ENCODE results near the gene IFNAR2.
"Not testable (repeated sequence)": the region's sequence is repeated elsewhere in the genome, so short reads cannot be mapped to it uniquely, and the experiment has no call there.

The IFNAR2 gene

DNA sequence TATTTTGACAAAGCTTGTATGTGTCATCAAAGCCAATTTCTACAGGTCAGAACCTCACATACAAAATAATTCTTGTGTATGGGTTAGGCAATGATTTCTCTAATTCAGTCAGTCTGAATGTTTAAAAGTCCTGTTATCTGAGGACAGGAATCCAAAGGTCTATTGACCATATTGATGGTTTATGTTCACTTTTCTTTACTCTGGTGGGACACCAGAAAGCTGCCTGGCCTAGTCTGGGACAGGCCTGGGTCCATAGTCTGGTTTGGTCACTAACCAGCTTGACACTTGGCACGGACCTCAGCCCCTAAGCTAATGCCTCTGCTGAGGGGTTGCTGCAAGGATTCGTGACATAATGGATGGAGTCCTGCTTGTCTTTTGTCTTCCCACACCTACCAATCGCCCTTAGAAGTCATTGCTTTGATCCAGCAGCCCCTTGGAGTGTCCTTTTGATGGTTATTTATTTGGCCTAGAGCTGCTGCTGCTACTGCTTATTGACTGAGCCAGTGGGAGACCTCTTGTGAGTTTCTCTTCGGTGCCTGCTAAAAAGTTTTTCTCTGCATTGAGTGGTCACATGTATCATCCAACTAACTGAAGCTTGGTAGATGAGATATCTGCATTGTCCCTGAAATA lies 15.7 kb downstream of the IFNAR2 start:
- DNase-seq, result no peak

DNA sequence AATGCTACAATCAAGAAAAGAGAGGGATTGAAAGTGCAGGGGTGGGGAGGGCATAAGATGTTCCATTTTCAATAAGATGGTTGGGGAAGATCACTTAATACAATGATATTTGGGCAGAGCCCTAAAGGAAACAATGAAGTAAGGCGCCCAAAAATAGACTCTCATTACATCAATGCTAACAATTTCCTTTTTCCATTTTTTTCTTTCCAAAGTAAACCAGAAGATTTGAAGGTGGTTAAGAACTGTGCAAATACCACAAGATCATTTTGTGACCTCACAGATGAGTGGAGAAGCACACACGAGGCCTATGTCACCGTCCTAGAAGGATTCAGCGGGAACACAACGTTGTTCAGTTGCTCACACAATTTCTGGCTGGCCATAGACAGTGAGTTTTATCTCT lies 16.8 kb downstream of the IFNAR2 start:
- no peak for DNase-seq

DNA sequence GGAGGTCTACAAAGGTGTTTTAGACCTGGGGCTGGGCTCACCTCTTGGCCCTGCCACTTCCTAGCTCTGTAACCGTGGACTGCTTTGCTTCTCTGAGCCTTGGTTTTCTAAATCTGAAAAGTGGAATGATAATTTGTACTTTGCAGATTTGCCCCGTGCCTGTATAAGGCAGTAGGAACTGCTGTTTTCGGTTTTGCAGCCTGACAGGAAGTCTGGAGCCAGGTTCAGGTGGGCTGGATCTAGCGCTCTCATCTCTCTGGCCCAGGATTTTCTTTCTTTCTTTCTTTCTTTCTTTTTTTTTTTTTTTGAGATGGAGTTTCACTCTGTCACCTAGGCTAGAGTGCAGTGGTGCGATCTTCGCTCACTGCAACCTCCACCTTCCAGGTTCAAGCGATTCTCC lies 17.2 kb downstream of the IFNAR2 start:
- no peak for DNase-seq

DNA sequence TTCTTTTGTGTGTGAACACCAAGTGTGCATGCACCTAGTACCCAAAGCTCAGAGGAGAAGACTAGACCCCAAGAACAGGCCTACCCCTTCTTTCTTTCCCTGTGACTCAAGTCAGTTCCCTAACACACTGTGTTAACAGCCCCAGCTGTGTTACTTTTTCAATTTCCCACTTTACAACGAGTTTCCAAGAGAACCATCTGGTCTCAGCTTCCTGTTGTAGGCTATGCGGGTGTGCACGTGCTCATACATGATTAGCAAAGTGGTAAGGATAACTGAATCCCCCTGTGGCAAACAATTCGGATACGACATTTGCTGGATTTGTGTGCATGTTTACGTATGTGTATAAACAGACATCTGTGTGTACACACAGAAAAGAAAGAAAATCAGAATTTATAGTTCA lies 17.9 kb downstream of the IFNAR2 start:
- no peak for DNase-seq

DNA sequence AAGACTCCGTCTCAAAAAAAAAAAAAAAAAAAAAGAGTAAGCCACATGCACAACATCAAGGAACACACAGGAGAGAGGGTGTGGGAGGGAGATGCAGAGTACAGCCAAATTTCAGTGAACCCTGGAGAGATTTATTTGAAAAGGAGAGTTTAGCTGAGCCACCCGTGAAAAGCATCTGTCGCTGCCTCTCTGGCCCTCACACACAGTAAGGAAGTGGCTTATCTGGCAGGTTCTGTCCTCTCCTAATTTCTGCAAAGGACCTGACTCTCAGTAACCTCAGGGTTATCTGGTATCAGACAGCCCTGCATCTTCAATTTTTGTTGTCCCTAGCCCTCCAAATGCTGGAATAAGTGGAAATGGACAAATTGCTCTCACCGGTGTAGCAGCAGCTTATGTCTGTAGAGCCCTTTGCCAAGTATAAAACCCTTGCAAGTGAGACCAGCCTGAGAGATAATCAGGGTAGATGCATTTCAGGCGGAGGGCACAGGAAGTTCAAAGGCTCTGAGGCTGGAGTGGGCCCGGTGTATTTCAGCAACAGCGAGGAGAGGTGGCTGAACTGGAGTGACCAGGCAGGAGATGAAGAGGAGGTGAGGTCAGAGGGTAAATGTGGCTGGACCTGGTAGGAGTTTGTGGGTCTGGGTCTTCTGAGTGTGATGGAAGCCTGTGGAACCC lies 19.7 kb downstream of the IFNAR2 start:
- no peak for DNase-seq

DNA sequence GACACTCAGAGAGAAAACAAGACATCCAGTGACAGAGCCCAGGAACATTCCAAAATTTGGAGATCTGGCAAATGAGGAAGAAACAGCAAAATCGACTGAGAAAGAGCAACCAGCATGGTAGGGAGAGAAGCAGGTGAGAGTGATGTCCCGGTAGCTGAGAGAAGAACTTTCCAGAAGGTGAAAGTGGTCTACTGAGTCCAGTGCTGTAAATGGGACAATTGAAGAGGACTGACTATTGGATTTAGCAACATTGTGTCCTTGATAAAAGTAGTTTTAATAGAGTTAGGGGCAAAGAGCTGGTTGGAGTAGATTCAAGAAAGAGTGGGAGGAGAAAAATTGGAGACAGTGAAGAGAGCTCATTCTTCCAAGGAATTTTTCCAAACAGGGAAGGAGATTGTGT lies 21.4 kb downstream of the IFNAR2 start:
- DNase-seq, result no peak

DNA sequence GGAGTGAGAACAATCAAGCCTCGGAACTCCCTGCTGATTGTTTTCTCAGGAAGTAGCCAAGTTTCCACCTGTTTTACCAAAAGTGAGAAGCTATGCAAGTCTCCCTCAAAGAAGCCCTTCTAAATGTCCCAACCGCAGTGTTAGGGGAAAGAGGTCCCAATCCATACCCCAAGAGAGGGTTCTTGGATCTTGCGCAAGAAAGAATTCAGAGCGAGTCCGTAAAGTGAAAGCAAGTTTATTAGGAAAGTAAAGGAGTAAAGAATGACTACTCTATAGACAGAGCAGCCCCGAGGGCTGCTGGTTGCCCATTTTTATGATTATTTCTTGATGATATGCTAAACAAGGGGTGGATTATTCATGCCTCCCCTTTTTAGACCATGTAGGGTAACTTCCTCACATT lies 23.6 kb downstream of the IFNAR2 start:
- not testable (repeated sequence) for DNase-seq

DNA sequence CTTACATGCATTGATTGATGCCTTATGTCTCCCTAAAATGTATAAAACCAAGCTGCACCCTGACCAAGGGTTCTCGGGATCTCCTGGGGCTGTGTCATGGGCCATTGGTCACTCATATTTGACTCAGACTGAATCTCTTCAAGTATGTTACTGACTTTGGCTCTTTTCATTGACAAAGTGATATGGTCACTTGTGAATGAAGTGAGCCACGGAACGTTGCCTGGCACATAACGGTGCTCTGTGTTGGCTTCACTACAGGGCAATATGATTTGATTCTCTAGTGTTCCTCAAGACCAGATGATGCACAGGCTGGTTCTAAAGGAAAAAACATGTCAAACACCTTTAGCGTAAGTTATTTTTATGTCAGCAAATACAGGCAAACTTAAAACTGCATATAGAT lies 25.0 kb downstream of the IFNAR2 start:
- no peak for DNase-seq

DNA sequence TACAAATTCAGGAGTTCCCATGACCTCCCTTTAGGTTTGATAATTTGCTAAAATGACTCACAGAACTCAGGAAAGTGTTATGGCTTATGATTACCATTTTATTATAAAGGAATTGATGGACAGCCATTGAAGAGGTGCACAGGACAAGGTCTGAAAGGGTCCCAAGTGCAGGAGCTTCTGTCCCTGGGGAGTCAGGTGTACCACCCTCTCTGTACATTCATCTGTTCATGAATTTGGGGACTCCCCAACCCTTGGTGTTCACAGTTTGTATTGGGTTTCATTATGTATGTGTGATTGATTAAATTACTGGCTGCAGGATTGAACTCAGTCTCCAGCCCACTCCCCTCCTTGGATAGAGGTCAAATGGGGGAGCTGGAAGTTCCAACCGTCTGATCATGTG lies 25.7 kb downstream of the IFNAR2 start:
- no peak for DNase-seq

DNA sequence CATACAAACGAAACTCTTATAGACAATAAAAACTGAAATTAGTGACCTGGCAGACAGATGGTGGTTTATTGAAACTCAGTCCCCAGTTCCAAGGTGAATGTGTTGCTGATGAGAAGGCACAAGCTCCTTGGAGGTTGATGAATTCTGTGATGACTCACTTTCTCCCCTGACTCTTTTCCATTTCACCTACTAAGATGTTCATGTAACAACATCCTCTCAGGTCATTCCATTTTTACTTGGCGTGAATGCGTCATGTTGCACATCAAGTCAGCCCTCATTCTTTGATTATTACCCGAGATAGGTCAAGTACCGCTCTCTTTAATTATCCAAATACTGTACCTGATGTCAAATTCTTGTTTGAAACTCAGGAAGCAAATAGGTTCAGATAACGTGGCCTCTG lies 26.3 kb downstream of the IFNAR2 start:
- no peak for DNase-seq

DNA sequence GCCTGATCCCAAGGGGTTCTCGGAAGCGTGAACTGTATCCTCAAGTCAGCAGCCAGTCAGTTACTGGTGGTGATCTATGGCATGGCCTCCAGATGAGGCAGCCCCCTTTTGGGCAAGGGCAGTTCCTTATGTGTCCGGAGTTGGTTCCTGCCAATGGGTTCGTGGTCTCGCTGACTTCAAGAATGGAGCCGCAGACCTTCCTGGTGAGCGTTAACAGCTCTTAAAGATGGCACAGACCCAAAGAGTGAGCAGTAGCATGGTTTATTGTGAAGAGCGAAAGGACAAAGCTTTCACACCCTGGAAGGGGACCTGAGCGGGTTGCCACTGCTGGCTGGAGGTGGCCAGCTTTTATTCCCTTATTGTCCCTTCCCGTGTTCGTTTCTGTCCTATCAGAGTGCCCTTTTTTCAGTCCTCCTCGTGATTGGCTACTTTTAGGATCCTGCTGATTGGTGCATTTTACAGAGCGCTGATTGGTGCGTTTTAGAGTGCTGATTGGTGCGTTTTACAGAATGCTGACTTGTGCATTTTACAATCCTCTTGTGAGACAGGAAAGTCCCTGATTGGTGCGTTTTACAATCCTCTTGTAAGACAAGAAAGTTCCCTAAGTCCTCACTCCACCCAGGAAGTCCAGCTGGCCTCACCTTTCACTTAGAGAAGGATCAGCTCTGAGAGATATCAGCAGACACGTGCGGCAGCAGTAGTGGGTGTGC lies 27.5 kb downstream of the IFNAR2 start:
- no peak for DNase-seq

DNA sequence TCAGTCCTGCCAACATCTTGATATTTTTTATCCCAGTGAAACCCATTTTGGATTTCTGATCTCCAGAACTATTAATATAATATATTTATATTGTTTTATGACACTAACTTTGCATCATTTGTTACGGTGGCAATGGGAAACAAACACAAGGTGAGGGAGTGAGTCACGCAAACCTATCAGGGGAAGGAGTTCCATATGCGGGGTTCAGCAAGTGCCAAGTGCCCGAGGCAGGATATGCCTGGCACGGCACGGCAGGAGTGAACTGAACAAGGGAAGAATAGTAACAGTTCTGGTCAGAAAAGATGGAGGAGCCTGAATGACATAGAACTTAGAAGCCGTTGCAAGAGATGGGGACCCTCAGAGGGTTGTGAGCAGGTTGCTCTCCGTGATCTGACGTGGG lies 28.7 kb downstream of the IFNAR2 start:
- no peak for DNase-seq

DNA sequence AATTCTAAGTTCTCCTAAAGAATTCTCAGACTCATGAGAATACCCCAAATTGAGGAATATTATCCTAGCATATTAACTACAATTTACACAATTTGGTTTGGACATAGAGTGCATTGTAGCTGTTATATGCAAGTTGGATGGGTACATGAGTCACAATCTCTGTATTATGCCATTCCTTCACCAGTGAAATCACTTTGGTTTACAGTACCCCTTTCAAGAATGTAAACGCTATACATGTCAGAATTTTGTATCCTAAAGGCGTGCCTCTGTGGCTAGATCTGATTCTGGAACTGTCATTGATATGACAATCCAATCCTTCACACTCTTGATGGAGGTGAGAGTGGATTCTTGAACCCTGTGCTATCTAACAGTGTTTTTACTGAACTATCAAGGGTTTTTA lies 29.7 kb downstream of the IFNAR2 start:
- DNase-seq, result no peak

DNA sequence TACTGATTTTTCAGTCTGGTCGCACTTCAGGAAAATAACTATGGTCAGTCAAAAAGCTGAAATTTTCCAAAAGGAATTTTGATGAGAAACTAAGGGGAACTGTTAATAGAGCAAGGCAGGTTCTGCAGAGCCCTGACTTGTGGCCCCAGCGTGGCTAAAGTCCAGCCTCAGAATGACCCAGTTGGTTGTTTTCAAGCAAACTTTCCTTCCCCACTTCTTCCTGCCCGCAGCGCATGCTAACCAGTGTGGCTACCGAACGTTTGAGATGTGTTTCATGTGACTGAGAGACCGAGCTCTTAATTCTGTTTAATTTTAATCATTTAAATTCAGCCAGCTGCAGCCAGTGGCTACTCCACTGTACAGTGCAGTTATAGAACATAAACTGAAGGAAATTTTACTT lies 30.3 kb downstream of the IFNAR2 start:
- peak; percentile 33 for DNase-seq

DNA sequence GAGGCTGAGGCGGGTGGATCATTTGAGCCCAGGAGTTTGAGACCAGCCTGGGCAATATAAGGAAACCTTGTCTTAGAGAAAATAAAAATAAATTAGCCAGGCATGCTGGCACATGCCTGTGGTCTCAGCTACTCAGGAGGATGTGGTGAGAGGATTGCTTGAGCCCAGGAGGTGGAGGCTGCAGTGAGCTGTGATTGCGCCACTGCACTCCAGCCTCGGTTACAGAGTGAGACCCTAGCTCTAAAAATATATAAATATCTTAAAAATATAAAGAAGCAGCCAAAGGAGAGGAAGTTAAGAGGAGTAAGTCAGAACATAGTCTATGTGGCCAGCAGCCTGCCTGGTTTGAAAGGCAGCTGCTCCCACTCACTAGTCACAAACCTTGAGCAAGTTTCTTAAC lies 31.9 kb downstream of the IFNAR2 start:
- peak; percentile 2 for DNase-seq

DNA sequence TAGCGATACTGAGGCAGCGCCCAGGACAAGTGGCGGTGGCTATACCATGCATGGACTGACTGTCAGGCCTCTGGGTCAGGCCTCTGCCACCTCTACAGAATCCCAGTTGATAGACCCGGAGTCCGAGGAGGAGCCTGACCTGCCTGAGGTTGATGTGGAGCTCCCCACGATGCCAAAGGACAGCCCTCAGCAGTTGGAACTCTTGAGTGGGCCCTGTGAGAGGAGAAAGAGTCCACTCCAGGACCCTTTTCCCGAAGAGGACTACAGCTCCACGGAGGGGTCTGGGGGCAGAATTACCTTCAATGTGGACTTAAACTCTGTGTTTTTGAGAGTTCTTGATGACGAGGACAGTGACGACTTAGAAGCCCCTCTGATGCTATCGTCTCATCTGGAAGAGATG lies 33.2 kb downstream of the IFNAR2 start:
- DNase-seq, result no peak

DNA sequence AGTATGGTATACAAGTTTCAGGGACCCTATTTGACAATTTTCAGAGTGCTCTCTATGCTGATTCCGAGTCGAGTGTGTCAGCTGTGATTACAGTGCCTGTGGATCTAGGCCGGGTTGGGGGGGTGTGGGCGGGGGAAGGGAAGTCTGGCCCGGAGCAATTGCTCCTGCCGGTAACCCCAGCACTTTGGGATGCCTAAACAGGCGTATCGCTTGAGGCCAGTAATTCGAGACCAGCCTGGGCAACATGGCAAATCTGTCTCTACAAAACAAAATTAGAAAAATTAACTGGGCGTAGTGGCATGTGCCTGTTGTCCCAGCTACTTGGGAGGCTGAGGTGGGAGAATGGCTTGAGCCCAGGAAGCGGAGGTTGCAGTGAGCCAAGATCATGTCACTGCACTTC lies 34.8 kb downstream of the IFNAR2 start:
- DNase-seq, result no peak

DNA sequence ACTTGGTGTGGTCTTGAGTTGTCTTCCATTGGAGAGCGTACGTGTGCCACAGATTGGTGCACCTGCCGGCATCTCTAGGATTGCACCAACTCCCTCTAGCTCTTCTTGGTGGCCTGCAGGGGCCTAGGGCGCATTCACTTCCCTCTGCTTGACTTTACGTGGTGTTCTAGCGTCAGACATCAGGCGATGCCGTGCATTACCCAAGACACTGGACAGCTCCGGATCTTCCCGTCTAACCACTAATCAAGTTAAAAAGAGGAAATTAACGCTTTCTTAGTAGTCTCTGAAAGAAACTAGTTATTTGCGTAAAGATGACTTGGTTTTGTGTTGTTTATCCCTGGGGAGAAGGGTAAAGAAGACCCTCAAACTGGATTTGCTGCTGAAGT lies 35.9 kb downstream of the IFNAR2 start:
- DNase-seq, result peak; percentile 17

DNA sequence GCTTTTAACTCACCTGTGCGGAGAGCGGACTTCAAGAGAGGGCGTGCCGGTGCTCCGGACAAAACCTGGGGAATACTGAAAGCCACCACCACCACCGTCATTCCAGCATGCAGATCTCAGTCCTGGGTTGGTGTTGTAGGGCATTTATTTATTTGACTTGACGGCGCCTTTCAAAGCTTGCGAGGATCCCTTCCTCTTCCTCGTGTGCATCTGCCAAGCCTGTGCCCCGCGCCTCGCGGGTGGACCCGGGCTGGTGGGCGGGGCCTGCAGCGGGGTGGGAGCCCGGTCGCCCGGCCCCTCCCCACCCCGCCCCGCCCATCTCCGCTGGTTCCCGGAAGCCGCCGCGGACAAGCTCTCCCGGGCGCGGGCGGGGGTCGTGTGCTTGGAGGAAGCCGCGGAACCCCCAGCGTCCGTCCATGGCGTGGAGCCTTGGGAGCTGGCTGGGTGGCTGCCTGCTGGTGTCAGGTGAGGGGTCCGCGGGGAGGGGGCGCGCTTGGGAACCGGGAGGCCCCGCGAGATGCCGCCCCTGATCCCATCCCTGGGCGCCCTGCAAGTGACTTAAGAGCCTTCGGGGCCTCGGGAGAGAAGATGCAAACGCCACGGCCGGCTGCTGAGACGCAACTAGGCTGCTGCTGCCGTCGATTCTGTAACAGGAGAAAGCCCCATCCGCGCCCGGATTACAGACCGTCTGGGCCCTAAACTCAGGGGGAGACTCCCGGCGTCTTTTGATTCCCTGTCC lies 36.5 kb downstream of the IFNAR2 start, which contains the start of gene IL10RB:
Gene IL10RB, plus strand, starts transcription at position 318 of the 739 bp plus-strand sequence. Its CDS starts 99 bp downstream, at position 417.
- DNase-seq, result peak; percentile 75

DNA sequence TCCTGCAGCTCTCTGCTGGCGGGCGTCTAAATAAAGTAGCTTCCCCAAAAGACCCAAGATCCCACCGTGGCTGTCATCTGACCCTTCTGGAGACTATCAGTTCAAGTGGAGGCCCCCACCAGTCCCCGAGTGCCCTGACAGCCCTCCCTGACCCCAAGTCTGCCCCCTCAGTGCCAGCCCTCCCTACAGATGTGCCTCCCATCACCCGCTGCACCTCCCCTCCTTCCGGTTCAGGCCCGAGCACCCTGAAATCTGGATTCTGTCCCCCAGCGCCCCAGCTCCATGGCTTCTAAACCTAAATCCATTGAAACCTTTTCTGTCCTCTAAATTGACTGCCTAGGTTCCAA lies 37.0 kb downstream of the IFNAR2 start:
- DNase-seq, result no peak

DNA sequence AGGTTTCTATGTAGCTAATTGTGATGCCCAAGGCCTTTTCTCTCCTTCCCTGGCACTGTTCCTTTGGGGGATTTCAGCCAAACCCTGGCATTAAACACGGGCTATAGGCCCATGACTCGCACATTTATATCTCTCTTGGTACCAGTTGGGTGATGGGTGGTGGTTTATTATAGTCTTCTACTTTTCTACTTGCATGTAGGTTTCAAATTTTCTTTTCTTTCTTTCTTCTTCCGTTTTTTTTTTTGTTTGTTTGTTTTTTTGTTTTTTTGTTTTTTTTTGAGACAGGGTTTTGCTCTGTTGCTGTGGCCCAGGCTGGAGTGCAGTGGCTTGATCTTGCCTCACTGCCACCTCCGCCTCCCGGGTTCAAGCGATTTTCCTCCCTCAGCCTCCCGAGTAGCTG lies 37.5 kb downstream of the IFNAR2 start:
- DNase-seq, result no peak

DNA sequence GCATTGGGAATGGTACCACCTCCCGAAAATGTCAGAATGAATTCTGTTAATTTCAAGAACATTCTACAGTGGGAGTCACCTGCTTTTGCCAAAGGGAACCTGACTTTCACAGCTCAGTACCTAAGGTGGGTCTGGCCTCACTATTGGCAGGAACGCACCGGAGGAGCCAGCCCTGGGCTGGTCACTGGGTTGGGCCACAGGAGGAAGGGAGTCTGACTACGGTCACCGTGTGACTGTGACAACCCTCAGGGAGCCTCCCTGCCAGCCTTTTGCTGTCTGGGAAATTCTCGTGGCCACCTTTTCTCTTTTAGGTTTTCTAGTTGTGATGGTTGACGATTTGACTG lies 38.6 kb downstream of the IFNAR2 start:
- no peak for DNase-seq

DNA sequence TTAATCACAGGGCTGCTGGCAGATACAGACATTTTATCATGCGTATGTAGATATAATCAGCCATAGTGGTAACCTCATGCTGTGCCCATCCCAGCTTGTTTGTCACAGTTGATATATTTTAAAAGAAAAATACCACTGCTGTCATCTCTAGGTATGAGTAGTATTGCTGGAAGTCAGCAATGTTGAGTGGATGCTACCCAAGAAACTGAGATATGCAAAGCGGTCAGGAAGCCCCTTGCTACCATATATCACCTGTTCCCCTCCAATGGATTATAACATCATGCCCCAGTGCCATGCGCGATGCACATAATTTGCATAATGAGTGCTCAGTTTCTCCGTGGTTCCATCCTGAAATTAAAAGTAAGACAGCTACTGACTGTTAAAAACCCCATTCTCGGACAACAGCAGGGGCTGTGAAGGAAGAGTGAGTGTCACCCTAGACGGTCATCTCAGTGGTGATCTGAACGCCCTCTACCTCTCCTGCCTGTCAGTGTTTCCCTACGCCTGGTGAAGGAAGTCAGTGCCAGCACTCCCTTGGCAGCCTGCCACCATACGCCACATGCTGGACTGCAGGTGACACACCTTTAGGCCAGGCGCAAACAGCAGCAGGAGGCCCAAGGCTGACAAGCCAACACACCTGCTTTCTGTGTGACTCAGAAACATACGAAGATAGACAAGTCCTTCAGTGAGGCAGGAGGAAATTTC lies 39.2 kb downstream of the IFNAR2 start:
- DNase-seq, result no peak
